HG02938 (cell line): ENCODE data around the gene E2F4.
A peak's percentile ranks its signal among the peaks of the same experiment; 100 is the strongest.

ENCODE experiments used
- ATAC-seq: cut with Tn5 transposase; IDR thresholded peaks from one replicate; pipeline ENCODE4 v1.9.1; 2021; ENCODE audit warnings: mild to moderate bottlenecking, moderate library complexity; ENCODE audit not compliant: unreplicated experiment

Gene E2F4

DNA sequence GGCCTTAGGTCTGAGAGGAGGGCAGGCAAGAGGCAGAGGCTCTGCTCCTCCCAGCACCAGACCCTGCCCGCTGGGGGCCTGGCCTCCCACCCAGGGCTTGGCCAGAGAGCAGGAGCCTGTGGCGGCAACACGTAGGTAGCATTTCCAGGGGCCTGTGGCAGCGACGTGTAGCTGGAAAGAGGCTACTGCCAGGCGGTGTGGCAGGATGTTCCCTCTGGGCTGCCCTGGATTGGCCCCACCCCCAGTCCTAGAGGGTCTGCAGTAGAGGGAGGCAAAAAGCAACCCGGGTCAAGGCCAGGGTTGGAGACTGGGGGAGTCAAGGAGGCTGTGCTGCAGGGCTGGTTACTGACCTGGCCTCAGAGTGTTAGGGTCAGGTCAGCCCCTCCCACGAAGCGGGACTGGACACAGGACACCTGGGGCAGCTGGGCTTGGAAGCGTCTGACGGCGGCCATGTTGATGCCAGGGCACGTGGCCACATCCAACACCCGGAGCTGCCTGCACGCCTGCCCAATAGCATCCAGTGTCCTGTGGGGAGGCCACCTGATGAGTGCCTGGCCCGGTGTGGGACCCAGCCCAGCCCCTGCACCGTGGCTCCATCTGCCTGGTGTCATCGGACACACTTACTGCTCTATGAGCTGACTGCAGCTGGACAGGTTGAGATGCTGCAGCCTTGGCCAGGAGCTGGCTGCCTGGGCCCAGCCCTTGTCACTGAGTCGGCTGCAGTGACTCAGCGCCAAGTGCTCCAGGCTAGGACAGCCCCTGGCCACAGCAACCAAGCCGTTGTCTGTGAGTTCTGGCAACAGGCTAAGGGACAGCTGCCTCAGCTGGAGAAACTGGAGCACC is 15.5 kb downstream of the E2F4 start:
- no peak for ATAC-seq

DNA sequence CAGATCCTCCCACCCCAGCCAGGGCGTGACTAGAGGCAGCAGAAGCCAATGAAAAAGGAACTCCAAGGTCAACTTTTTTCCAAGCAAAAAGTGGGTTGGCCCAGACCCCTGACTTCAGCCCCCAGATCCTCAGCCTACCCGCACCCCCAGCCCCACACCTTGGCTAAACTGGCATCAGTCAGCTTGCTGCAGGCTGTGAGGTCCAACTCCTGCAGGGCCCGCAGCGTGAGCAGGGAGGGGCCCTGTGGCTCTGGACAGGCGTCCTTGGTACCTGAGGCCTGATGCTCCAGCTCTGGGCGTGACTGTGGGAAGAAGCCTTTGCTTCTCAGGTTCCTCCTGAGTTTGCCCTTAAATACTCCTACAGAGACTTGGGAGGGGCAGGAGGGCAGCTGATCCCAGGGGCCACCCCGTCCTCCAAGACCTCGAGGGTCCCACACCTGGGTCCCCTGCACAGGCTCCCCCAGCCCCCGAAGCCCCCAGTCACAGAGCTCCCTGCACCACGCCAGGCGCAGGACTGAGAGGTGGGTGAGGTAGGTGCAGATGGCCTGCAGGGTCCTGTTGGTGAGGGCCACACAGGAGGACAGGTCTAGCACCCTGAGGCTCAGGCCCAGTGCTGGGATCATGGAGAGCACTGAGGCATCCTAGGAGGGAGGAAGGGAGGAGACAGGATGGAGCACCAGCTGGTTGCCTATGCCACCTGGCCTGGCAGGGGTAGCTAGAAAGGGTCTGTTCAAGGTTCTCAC is 16.4 kb downstream of the E2F4 start:
- ATAC-seq, result no peak

DNA sequence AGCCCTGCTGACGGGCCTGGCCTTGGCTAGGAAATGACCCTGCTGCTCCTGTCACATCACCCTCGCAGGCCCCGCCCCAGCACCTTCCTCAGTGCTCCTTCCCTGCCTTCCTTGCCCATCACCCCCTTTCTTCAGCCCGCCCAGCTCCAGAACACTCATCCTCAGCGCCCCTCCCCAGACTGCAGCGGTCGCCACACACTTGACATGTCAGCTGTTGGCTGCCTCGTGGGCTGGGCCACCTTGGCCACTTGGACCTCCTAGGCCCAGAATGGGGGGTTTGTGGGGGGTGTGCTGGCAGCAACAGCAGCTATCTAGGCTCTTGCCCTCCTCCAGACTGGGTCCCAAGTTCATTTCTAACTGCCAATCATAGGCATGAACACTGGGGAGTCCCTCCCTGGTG is 17.6 kb downstream of the E2F4 start:
- ATAC-seq, result no peak

DNA sequence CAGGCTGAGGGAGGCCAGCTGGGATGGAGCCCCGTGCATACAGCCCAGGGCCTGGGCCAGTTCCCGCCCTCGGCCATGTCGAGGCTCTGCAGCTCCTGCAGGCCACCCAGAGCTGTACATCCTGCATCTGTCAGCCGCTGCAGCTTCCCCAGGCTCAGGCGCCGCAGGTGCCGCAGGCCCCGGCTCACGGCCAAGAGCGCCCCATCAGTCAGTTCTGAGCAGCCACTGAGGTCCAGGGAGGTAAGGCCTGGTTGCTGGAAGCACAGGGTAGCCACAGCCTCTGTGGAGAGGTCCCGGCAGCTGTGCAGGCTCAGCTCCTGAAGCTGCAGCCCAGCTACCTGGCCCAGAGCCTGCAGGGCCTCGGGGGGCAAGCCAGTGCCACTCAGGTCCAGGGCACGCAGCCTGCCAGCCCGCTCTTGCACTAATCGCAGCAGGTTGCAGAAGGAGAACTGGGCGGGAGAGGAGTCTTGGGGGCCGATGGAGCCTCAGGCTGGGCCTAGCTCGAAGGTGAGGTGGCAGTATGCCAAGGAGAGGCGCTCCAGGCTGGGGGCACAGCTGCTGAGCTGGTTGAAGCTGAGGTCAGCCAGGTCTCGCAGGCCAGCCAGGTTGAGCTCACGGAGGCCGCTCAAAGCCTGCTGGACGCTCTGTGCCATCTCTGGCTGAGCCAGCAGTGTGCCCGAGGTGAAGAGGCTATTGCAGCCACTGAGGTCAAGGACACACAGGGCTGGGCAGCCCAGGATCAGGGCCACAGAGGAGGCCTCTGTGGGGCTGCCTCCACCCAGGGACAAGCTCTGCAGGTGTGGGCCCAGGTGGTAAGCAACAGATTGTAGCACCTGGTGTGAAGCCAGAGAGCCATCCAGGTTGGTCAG is 18.3 kb downstream of the E2F4 start:
- no peak for ATAC-seq

DNA sequence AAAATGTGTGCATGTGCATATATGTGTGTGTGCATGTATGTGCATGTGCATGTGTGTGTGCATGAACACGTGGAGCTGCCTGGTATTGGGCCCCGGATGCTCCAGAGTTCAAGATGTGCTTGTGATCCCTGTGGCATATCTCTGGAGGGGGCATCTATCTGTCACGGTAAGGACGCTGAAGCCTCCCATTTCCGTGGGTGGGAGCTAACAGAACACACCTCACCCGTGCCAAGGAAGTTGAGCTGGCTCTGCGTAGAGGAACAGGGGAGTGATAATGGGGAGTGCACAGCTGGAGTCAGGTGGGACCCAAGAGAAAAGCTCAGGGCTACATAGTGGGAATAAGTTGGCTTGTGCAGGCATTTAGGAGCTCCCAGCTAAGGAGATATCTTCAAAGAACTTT is 19.7 kb downstream of the E2F4 start:
- no peak for ATAC-seq

DNA sequence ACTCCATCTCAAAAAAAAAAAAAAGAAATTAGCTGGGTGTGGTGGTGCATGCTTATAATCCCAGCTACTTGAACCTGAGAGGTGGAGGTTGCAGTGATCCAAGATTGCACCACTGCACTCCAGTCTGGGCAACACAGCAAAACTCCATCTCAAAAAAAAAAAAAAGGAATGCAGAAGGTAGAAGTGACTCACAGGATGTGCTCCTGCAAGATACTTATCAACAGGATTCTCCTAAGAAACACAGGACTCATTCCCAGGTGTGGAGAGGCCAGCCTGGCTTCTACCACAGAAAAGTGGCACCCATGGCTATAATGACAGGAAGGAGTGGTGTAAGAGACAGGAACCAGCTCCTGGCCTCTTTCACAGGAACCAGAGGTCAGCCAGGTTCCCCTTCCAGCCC is 20.8 kb downstream of the E2F4 start:
- ATAC-seq, result no peak

DNA sequence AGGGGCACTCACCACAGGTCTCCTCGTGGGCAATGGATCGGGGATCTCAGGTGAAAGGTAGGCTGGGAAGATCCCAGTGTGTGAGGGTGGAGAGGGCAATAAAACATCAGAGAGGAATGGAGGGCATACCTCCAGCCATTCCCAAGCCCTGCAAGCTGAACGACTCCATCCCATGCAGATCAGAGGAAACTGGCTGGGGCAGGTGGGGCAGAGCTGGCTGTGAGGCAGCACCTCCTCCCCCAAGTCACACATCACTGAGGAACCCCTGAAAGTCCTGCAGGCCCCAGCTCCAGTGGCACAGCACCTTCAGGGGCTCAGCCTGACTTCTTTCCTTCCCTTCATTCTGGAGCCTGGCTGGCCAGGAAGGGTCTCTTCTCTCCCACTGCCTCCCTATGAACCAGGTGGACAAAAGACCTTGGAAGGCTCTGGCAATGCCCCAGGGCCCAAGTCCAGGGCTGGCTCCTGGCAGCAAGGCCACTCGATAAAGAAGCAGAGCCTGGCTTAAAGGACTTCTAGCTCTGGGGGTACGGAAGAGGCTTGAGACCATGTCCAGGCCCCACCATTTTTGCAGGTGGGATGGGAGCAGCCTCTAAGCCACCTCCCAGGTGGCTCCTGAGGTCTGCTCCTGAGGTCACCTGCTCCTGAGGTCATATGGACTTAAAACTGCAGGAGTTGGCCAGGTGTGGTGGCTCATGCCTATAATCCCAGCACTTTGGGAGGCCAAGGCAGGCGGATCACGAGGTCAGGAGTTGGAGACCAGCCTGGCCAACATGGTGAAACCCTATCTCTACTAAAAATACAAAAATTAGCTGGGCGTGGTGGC is 21.5 kb downstream of the E2F4 start:
- no peak for ATAC-seq

DNA sequence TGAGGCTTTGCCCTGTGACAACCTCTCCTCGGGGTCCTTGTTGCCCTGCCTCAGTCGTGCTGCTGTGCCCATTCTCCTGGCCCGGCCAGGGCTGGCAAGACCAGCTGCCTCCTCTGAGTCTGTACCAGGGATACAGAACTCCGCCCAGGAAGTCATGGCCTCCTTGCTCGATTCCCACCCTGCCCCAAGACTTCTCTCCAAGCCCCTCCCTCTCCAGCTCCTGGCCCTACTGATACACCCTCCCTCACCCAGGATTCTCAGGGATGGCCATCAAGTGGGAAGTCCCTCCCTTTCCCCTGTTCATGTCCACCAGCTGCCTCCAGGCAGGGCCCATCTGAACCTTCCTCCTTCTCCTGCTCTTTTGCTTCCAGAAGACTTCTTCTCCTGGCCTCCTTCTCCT is 23.8 kb downstream of the E2F4 start:
- no peak for ATAC-seq

DNA sequence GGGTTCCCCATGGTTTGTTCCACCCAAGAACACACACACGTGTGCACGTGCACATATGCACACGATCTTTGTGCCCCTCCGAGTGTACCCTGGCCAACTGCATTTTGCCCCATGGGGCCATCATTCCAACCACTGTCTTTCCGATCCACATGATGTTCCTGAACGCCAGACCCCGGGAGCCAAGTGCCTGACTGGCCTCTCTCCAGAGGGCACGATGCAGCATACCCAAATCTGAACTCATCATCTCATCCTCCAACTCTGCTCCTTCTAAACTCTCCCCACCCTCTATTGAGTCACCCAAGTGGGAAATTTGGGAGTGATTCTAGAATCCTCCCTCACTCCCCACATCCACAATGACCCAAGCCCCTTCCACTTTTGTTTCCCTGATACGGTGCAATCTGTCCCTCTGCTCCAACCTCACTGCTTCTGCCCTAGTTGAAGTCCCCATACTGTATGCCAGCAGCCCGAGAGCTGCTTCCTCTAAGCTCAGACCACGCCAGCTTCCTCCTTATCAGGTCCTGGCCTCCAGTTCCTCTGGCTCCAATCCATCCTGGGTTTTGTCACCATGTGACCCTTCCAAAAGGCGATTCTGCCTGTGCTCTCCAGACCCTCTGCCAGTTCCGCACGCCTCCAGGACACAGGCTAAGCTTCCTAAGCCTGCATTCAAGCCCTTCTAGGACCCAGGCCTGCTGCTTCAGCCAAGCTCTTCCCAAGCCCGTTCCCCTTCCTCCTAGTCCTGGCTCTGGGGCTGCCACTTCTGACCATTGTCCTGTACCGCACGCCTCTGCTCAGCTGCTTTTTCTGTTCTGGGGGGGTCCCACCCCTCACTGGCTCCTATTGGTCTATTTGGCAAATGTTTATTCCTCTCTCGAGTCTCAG is 24.9 kb downstream of the E2F4 start:
- no peak for ATAC-seq

DNA sequence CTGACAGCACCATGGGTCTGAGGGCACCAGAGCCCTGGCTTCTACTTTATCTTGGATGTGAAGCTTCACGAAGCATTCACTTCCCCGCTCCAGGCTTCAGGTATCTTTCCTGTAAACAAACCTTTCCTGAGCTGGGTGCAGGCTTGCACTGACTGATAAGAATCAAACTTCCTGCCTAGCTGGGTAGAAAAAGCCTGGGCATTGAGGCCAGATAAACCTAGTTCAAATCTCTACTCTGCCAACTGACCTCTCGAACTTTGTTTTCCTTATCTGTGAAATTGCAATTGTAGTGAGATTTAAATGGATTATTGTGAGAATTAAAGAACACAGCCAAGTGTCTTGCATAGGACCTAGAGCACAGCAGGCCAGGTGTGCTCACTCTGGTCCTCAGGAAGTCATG is 32.0 kb downstream of the E2F4 start:
- ATAC-seq, result no peak

DNA sequence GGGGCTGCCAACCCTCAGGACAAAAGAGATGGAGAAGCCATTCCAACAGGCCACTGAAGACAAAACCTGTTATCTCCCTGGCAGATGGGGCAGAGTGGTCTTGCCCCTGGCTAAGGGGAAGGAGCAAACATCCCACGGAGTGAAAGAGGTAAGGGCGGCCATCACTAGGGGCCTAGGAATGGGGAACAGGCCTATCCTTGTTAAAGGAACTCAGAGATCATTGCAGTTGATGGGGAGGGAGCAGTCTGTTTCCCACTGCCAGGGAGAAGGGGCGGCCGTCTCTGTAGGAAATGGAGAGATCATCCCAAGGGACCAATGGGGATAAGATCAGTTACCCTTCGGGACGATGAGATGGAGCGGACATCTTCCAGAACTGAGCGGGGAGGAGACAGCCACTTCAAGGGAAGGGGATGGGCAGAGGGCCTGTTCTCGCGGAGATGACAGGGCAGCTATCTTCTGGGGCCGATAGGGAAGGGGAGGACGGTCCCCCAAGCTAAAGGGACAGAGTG is 34.4 kb downstream of the E2F4 start:
- ATAC-seq, result no peak

DNA sequence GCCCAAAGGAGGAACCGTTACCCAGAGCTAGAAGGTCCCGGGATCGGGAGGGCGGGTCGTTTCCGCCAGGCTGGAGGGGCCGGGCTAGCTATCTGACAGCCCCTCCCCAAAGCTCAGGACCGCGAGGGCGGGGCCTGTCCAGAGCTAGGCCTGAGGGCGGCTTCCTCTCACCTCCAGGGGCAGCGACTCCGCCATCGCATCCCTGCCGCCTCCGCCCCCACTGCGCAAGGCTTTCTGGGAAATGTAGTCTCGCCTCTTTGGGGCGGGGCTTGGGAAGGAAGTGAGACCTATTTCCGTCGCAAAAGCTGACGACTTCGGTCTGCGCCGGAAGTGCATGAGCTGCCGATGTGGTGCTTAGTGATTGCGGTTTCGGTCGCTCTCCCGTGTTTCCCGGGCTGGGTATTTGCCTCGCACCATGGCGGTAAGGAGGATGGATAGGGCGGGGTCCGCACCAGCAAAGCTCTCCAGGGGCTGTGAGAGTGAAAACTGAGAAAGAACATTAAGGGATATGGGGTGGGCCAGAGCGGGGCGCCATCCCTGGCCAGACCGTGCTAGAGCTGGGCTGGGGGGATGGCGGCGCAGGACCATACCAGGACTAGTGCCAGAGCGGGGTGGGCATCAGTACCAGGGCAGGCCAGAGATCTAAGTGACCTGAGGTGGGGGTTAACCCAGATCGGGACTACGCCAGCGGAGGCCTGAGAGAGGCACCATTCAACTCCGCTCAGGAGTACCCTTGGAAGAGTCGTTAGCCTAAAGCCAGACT is 35.0 kb downstream of the E2F4 start, which contains the start of gene TMEM208:
Gene TMEM208 (plus strand): TSS at position 327 of the 763 bp plus-strand sequence. CDS start 89 bp downstream, at position 416.
- ATAC-seq, result peak; percentile 87

DNA sequence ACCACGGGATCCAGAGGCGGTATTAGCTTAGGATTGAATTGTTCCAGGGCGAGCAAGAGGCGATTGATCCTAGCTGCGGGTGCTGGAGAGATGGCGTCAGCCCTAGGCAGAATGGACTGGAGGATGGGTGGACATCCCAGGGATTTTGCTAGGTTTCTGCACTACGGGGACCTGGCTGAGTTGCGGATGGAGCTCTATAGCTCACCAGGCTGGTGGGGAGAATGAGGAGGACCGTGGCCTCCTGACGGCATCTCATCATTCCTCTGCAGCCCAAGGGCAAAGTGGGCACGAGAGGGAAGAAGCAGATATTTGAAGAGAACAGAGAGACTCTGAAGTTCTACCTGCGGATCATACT is 35.6 kb downstream of the E2F4 start:
- no peak for ATAC-seq

DNA sequence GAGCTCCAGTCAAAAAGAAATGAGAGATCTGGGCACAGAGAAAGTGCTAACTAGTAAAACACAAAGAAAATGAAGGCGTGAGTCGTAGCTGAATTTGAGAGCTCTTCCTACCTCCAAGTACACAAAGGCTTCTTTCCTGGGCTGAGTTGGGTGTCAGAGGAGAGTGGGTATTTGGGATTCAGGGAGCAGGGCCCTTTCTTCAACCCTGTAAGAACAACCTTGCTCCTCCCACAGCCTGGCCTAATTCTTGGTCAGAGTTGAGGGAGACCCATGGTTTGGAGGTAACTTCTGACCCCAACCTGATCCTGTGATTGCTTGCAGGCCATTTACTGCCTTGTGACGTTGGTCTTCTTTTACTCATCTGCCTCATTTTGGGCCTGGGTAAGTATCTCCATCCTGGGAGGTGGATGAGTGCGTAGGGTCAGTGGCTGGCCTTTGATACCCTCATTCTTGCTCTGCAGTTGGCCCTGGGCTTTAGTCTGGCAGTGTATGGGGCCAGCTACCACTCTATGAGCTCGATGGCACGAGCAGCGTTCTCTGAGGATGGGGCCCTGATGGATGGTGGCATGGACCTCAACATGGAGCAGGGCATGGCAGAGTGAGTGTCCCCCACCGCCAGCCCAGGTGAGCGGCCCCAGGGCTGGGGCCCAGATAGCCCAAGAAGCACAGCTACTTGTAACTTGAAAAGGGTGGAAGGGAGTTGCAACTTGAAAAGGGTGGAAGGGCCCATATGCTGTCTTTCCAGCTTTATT is 36.3 kb downstream of the E2F4 start:
- ATAC-seq, result no peak

DNA sequence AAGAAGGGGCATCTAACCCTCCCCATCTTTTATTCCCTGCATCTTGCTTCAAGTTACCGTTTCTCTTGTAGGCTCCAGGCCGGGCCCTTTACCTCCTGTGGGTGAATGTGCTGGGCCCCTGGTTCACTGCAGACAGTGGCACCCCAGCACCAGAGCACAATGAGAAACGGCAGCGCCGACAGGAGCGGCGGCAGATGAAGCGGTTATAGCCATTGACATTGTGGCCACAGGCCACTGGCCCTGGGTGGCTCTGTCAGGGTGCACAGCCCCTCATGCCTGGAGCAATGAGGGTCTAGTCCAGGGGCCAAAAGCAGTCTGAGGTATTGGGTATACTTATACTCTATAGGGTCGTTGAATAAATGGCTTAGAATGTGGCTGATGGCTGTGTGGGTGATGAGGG is 37.0 kb downstream of the E2F4 start:
- no peak for ATAC-seq

DNA sequence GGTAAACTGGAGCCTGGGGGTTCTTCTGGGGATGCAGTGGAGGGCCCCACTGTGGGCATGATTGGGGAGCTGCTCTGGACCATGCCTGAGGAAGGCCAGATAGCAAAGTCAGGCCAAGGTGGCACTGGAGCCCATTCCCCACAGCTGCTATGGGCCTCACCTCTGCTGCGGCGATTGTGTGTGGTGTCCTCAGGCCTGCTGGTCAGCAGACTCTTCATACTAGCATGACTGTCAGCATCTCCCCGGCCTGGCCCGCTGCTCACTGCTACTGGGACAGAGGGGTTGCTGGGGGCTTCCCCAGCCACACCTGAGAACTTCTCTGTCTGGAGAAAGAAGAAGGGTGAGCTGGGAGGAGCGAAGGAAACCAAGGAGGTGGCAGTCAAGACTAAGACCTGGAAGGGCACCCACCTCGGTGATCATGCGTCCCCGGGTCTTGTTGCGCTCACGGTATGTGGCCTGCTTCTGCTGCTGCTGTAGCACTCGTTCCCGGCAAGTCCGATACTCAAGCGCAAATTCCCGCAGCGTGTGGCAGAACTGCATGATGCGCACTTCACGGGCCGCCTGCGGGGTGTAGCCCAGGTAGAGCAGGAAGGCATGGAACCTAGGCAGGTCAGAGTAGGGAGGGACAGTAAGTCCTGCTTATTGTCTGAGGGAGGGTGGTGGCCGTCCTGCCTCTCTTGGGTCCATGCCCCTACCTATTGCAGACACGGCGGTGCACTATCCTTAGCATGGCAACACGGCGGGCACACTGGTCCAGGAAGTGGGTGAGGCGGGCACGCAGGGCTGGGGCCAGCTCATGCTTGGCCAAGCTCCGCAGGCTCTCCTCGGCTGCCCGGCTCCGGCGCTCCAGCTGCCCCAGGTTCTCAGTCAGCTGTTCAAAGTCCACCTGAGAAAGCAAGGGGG is 38.2 kb downstream of the E2F4 start:
- ATAC-seq, result no peak
